HK-2 (cell line): ENCODE measurements around the gene CD58.
"Not testable (repeated sequence)": the region's sequence is repeated elsewhere in the genome, so short reads cannot be mapped to it uniquely, and the experiment has no call there.

Source experiments
- DNase-seq: peaks from one replicate; pipeline ENCODE4 v3.0.0-alpha.2; 2018; ENCODE audit not compliant: unreplicated experiment

The CD58 gene

GRCh38 chr1:116593401-116593800, 22.6 kb upstream of the CD58 start:
- not testable (repeated sequence) for DNase-seq

GRCh38 chr1:116591951-116592605, 21.3 kb upstream of the CD58 start:
- not testable (repeated sequence) for DNase-seq

- DNase-seq, result not testable (repeated sequence)
Measured at GRCh38 chr1:116591006-116591950, 20.5 kb upstream of the CD58 start.

GRCh38 chr1:116590359-116591005, 19.7 kb upstream of the CD58 start:
- not testable (repeated sequence) for DNase-seq

GRCh38 chr1:116589101-116589735, 18.4 kb upstream of the CD58 start:
- DNase-seq, result peak; percentile 26

- DNase-seq, result no peak
Measured at GRCh38 chr1:116587501-116588227, 16.8 kb upstream of the CD58 start.

- DNase-seq, result no peak
Measured at GRCh38 chr1:116586741-116587143, 15.9 kb upstream of the CD58 start.

- no peak for DNase-seq
Measured at GRCh38 chr1:116585886-116586285, 15.1 kb upstream of the CD58 start.

GRCh38 chr1:116581323-116581885, 10.6 kb upstream of the CD58 start:
- no peak for DNase-seq

GRCh38 chr1:116580446-116581322, 9.9 kb upstream of the CD58 start:
- DNase-seq, result no peak

- no peak for DNase-seq
Measured at GRCh38 chr1:116579259-116579875, 8.5 kb upstream of the CD58 start.

- no peak for DNase-seq
Measured at GRCh38 chr1:116578581-116578980, 7.8 kb upstream of the CD58 start.

GRCh38 chr1:116577759-116578314, 7.0 kb upstream of the CD58 start:
- no peak for DNase-seq

- DNase-seq, result peak; percentile 51
Measured at GRCh38 chr1:116574581-116575291, 3.9 kb upstream of the CD58 start.

GRCh38 chr1:116573431-116574095, 2.7 kb upstream of the CD58 start:
- DNase-seq, result no peak

GRCh38 chr1:116572771-116573430, 2.1 kb upstream of the CD58 start:
- no peak for DNase-seq

- no peak for DNase-seq
Measured at GRCh38 chr1:116572099-116572498, 1.3 kb upstream of the CD58 start.
